H1 (cell line): ENCODE measurements around the gene UROC1. TPM values are rescaled to one million over a fixed set of nuclear protein-coding genes. Genes with fewer than 3 reads are reported as not detected.

Experiments
- CTCF ChIA-PET: fragments of 300-600 bp; sonication (Branson Sonifier 250); formaldehyde crosslinking; loops from one replicate; lab custom pipeline; 2021; ENCODE audit not compliant: partially characterized antibody; lab: Charles Lee
- POLR2A ChIA-PET: fragments of 300-600 bp; sonication (Branson Sonifier 250); formaldehyde crosslinking; loops from one replicate; lab custom pipeline; 2021; ENCODE audit warnings: inconsistent platforms; ENCODE audit not compliant: partially characterized antibody; lab: Charles Lee
- DNase-seq, 2 experiments: peaks; one replicate each; pipeline versions ENCODE4 v3.0.0 to v3.0.0-alpha.2; 2010 to 2022; ENCODE audit warnings: low spot score in 2 of 2, low read depth in 1 of 2, mixed read lengths in 1 of 2
- FAIRE-seq: peaks from 2 replicates; lab custom pipeline; 2011; peaks lifted over from hg19 to GRCh38; lab: Jason Lieb, UNC
- H2AFZ ChIP-seq: 2 replicates; pipeline ENCODE4 v1.8.1; 2012; ENCODE audit warnings: low read length, inconsistent platforms
- H2AK5ac ChIP-seq: 2 replicates; pipeline ENCODE4 v1.6.1; 2013; ENCODE audit warnings: low read depth, low read length
- H2BK120ac ChIP-seq: replicated peaks from 2 replicates; pipeline ENCODE3; 2013; ENCODE audit warnings: low read depth, low read length, inconsistent platforms
- H2BK12ac ChIP-seq: 2 replicates; pipeline ENCODE4 v1.6.1; 2013; ENCODE audit warnings: low read depth, low read length
- H2BK15ac ChIP-seq: 2 replicates; pipeline ENCODE4 v1.6.1; 2013; ENCODE audit warnings: low read length
- H2BK20ac ChIP-seq: 2 replicates; pipeline ENCODE4 v1.6.1; 2013; ENCODE audit warnings: low read length
- H2BK5ac ChIP-seq: 2 replicates; pipeline ENCODE4 v1.6.1; 2013; ENCODE audit warnings: low read depth, low read length
- H3K14ac ChIP-seq: 2 replicates; pipeline ENCODE4 v1.6.1; 2013; ENCODE audit warnings: inconsistent platforms; ENCODE audit not compliant: insufficient read length
- H3K18ac ChIP-seq: 2 replicates; pipeline ENCODE4 v1.6.1; 2013; ENCODE audit warnings: low read length; ENCODE audit errors: extremely low read depth
- H3K23ac ChIP-seq: 2 replicates; pipeline ENCODE4 v1.6.1; 2013; ENCODE audit warnings: inconsistent platforms; ENCODE audit not compliant: insufficient read length
- H3K23me2 ChIP-seq: 2 replicates; pipeline ENCODE4 v1.6.1; 2013; ENCODE audit warnings: low read depth, low read length
- H3K27ac ChIP-seq: 2 replicates; pipeline ENCODE4 v1.6.1; 2011; ENCODE audit warnings: low read depth, low read length, inconsistent platforms
- H3K27me3 ChIP-seq, 4 experiments: replicated peaks in 1 of 4; 1 replicate in 1 of 4; 2 replicates in 3 of 4; pipeline versions ENCODE4 v1.6.1 to v1.8.1; 2011 to 2013; ENCODE audit warnings: low read length in 3 of 4, mild to moderate bottlenecking in 3 of 4, inconsistent platforms in 2 of 4, mixed read lengths in 2 of 4, moderate library complexity in 1 of 4; ENCODE audit not compliant: control insufficient read depth in 3 of 4, insufficient read depth in 3 of 4; ENCODE audit errors: extremely low read depth in 1 of 4
- H3K36me3 ChIP-seq, 4 experiments: 2 replicates each; pipeline versions ENCODE4 v1.6.1 to v1.8.1; 2011 to 2013; ENCODE audit warnings: mild to moderate bottlenecking in 4 of 4, low read length in 3 of 4, moderate library complexity in 2 of 4, control low read depth in 1 of 4, inconsistent platforms in 1 of 4; ENCODE audit not compliant: insufficient read depth in 4 of 4, control insufficient read depth in 2 of 4
- H3K4ac ChIP-seq: replicated peaks from 2 replicates; pipeline ENCODE3; 2013; ENCODE audit warnings: low read length, low read depth, mixed read lengths, inconsistent platforms; ENCODE audit not compliant: insufficient read length
- H3K4me1 ChIP-seq, 4 experiments: replicated peaks in 1 of 4; 1 replicate in 1 of 4; 2 replicates in 3 of 4; pipeline versions ENCODE4 v1.6.1 to v1.8.1; 2011 to 2013; ENCODE audit warnings: low read length in 3 of 4, inconsistent platforms in 2 of 4, mixed read lengths in 1 of 4; ENCODE audit not compliant: insufficient read depth in 4 of 4, control insufficient read depth in 3 of 4
- H3K4me2 ChIP-seq, 2 experiments: 2 replicates each; pipeline versions ENCODE4 v1.6.1 to v1.8.1; 2011 to 2013; ENCODE audit warnings: low read depth in 2 of 2, low read length in 2 of 2, control low read depth in 1 of 2, inconsistent platforms in 1 of 2, mild to moderate bottlenecking in 1 of 2; ENCODE audit not compliant: insufficient read depth in 1 of 2
- H3K4me3 ChIP-seq, 4 experiments: fragments of 200-600, 300-600 bp in 1 of 4; sonication (generic), shearing (Covaris generic), sonication (Bioruptor Twin) in 1 of 4; 2 replicates each; pipeline versions ENCODE4 v1.5.1 to v1.8.1; 2011 to 2016; ENCODE audit warnings: low read length in 4 of 4, low read depth in 3 of 4, control low read depth in 2 of 4, inconsistent platforms in 2 of 4, mild to moderate bottlenecking in 2 of 4, mixed read lengths in 1 of 4, moderate library complexity in 1 of 4; ENCODE audit not compliant: insufficient read depth in 2 of 4; ENCODE audit errors: extremely low read depth in 1 of 4
- H3K56ac ChIP-seq: replicated peaks from 2 replicates; pipeline ENCODE3; 2013; ENCODE audit warnings: low read depth, mild to moderate bottlenecking, mixed read lengths, low read length, inconsistent platforms; ENCODE audit not compliant: insufficient read length
- H3K79me1 ChIP-seq: 2 replicates; pipeline ENCODE4 v1.6.1; 2013; ENCODE audit warnings: low read depth, low read length, control low read depth
- H3K79me2 ChIP-seq, 2 experiments: 2 replicates each; pipeline versions ENCODE4 v1.6.1 to v1.8.1; 2012 to 2013; ENCODE audit warnings: low read length in 2 of 2, mild to moderate bottlenecking in 2 of 2, inconsistent platforms in 1 of 2; ENCODE audit not compliant: insufficient read depth in 2 of 2, control insufficient read depth in 1 of 2
- H3K9ac ChIP-seq, 4 experiments: replicated peaks in 1 of 4; 1 replicate in 1 of 4; 2 replicates in 3 of 4; pipeline versions ENCODE4 v1.6.1 to v1.8.1; 2011 to 2013; ENCODE audit warnings: low read depth in 3 of 4, low read length in 3 of 4, control low read depth in 2 of 4, mild to moderate bottlenecking in 2 of 4, moderate library complexity in 2 of 4, inconsistent platforms in 1 of 4; ENCODE audit errors: extremely low read depth in 1 of 4
- H3K9me3 ChIP-seq, 2 experiments: 2 replicates each; pipeline versions ENCODE4 v1.6.1 to v1.8.1; 2012 to 2013; ENCODE audit warnings: mild to moderate bottlenecking in 2 of 2, moderate library complexity in 2 of 2, control low read depth in 1 of 2, inconsistent platforms in 1 of 2, low read depth in 1 of 2, low read length in 1 of 2, mixed read lengths in 1 of 2; ENCODE audit not compliant: insufficient read depth in 2 of 2
- H4K20me1 ChIP-seq, 2 experiments: replicated peaks in 1 of 2; 2 replicates each; pipeline versions ENCODE3 to v1.8.1; 2011 to 2013; ENCODE audit warnings: inconsistent platforms in 2 of 2, low read length in 2 of 2, mild to moderate bottlenecking in 1 of 2; ENCODE audit not compliant: insufficient read depth in 2 of 2, control insufficient read depth in 1 of 2
- H4K5ac ChIP-seq: 2 replicates; pipeline ENCODE4 v1.6.1; 2013; ENCODE audit warnings: low read length, low read depth, mixed read lengths, inconsistent platforms; ENCODE audit not compliant: insufficient read length
- H4K8ac ChIP-seq: 2 replicates; pipeline ENCODE4 v1.8.0; 2013; ENCODE audit warnings: mild to moderate bottlenecking, moderate library complexity, low read length, inconsistent platforms; ENCODE audit not compliant: insufficient read depth; ENCODE audit errors: extremely low read depth
- H4K91ac ChIP-seq: replicated peaks from 2 replicates; pipeline ENCODE3; 2013; ENCODE audit warnings: low read length, mixed read lengths, inconsistent platforms; ENCODE audit not compliant: insufficient read length
- RFX5 ChIP-seq: IDR thresholded peaks from 2 replicates; pipeline ENCODE4 v1.6.1; 2011; ENCODE audit warnings: low read depth, low read length, improper control_type of control experiment, borderline replicate concordance
- SAP30 ChIP-seq: fragments of 300-600 bp; sonication (generic); IDR thresholded peaks from 2 replicates; pipeline ENCODE4 v1.7.1; 2012; ENCODE audit warnings: low read length, moderate library complexity, mild to moderate bottlenecking, inconsistent platforms; ENCODE audit not compliant: insufficient read depth, insufficient replicate concordance
- WGBS, 2 experiments: shearing (Covaris generic) in 1 of 2; methylation state at CpG; one replicate each; pipeline versions ENCODE4 v1.1.6 to v1.1.7; 2013 to 2015; ENCODE audit warnings: low lambda C conversion rate in 2 of 2, mixed read lengths in 2 of 2, inconsistent platforms in 1 of 2, low coverage in 1 of 2, missing lambda C conversion rate in 1 of 2; ENCODE audit not compliant: insufficient replicate concordance in 2 of 2, insufficient coverage in 1 of 2, insufficient read length in 1 of 2; ENCODE audit errors: extremely low coverage in 1 of 2, missing lambda C conversion rate in 1 of 2; 5-methylcytosine and 5-hydroxymethylcytosine counted together
- polyA plus RNA-seq, 7 experiments: library from polyadenylated mRNA; depleted of rRNA in 3 of 7; stranded (reverse) in 5 of 7; unstranded in 2 of 7; fragments of >200 nt in 5 of 7; fragments of 200-250 nt in 2 of 7; gene quantifications; 1 replicate in 5 of 7; 2 replicates in 1 of 7; 4 replicates in 1 of 7; pipeline versions ENCODE4 v1.2.1 to v1.2.3, GENCODE V29; 2011 to 2013; ENCODE audit warnings: missing spikeins in 2 of 7, mixed read lengths in 2 of 7
- total RNA-seq: library from RNA; stranded (reverse); fragmentation: NEBNext Ultra II Directional; extraction: Animal tissue kit (Norgen Biotek cat#: 25700); gene quantifications from 2 replicates; pipeline ENCODE4 v1.2.1, GENCODE V29; 2021

Gene UROC1
- total and polyA plus RNA-seq, 2 of the 8 experiments (the other 6 are each of a cell fraction or from before 2014, with no cell fraction given), result 0.03 TPM; not detected in 1

- Histone ChIP-seq H3K23me2 (peaks cover 3% of the 10 kb centered on the region; the same call in 1 of the 2 replicates), H3K4me1 (peaks cover 0 to 20% (median 10%) of the 10 kb centered on the region in 4 experiments; a peak in 6 of 7 replicates), H2BK15ac (no peak overlapping the region), H4K20me1 (no peaks in the 10 kb centered on the region), H3K23ac (no peak overlapping the region), H2AK5ac (no peak overlapping the region), H3K4me3 (no peak overlapping the region), H3K27ac (no peak overlapping the region), H2BK120ac (no peak overlapping the region), H4K8ac (no peak overlapping the region), H2BK12ac (peak overlapping the region; percentile 50; the same call in 1 of the 2 replicates), H3K4me2 (no peak overlapping the region), H3K9ac (no peak overlapping the region), H2BK20ac (no peak overlapping the region), H3K27me3 (peaks cover 0 to 5% (median 2%) of the 10 kb centered on the region in 4 experiments; a peak in 1 of 7 replicates), H3K4ac (no peak overlapping the region), H3K14ac (no peak overlapping the region), H4K91ac (no peak overlapping the region), H3K79me1 (no peaks in the 10 kb centered on the region), H3K56ac (no peak overlapping the region), H2AFZ (no peak overlapping the region), H3K36me3 (no peaks in the 10 kb centered on the region; a peak in 1 of 8 replicates), H3K18ac (no peak overlapping the region), H2BK5ac (no peak overlapping the region), H3K9me3 (no peaks in the 10 kb centered on the region), H4K5ac (no peak overlapping the region), H3K79me2 (no peaks in the 10 kb centered on the region)
- TF ChIP-seq SAP30 (no peak), RFX5 (no peak)
- POLR2A ChIA-PET, result no interaction called here
- no peak for FAIRE-seq
- CTCF ChIA-PET, result interaction anchor here (0.9 to 1.5 kb wide), 2 partner anchors 10 to 133 kb away, joined by 3 to 4 read pairs; no protein-coding TSS in a partner anchor
- 90% methylated on average over 5 of the region's 5 CpGs; no CpG with 5 or more reads in 1 of the 2 experiments for WGBS, 2 experiments
- DNase-seq, result no peak
These were observed 28.0 kb upstream of the UROC1 start for GRCh38 chr3:126545544-126545943.
